Right kidney (tissue), 1 donor: Measurements from ENCODE around the gene KCNJ12.
"Not testable (repeated sequence)": the region's sequence is repeated elsewhere in the genome, so short reads cannot be mapped to it uniquely, and the experiment has no call there.

Experiments used
- DNase-seq: peaks from one replicate; pipeline ENCODE4 v3.0.0-alpha.2; 2016

KCNJ12 gene

GRCh38 chr17:21421421-21422310, 45.5 kb downstream of the KCNJ12 start:
- DNase-seq, result not testable (repeated sequence)

- DNase-seq, result not testable (repeated sequence)
Measured at GRCh38 chr17:21422311-21423189, 46.4 kb downstream of the KCNJ12 start.

GRCh38 chr17:21423190-21423493, 47.0 kb downstream of the KCNJ12 start:
- not testable (repeated sequence) for DNase-seq

- DNase-seq, result not testable (repeated sequence)
Measured at GRCh38 chr17:21424697-21425096, 48.5 kb downstream of the KCNJ12 start.

- no peak for DNase-seq
Measured at GRCh38 chr17:21425321-21425720, 49.2 kb downstream of the KCNJ12 start.

- DNase-seq, result no peak
Measured at GRCh38 chr17:21425736-21426135, 49.6 kb downstream of the KCNJ12 start.

- not testable (repeated sequence) for DNase-seq
Measured at GRCh38 chr17:21426246-21426645, 50.1 kb downstream of the KCNJ12 start.

GRCh38 chr17:21426876-21427275, 50.7 kb downstream of the KCNJ12 start:
- not testable (repeated sequence) for DNase-seq

- not testable (repeated sequence) for DNase-seq
Measured at GRCh38 chr17:21427727-21428126, 51.6 kb downstream of the KCNJ12 start.

GRCh38 chr17:21428752-21429424, 52.7 kb downstream of the KCNJ12 start:
- not testable (repeated sequence) for DNase-seq

- not testable (repeated sequence) for DNase-seq
Measured at GRCh38 chr17:21429921-21430628, 53.9 kb downstream of the KCNJ12 start.

GRCh38 chr17:21433971-21434370, 57.8 kb downstream of the KCNJ12 start:
- not testable (repeated sequence) for DNase-seq

GRCh38 chr17:21434976-21435375, 58.8 kb downstream of the KCNJ12 start:
- not testable (repeated sequence) for DNase-seq

- DNase-seq, result not testable (repeated sequence)
Measured at GRCh38 chr17:21436481-21436880, 60.3 kb downstream of the KCNJ12 start.

- DNase-seq, result not testable (repeated sequence)
Measured at GRCh38 chr17:21436883-21437836, 61.0 kb downstream of the KCNJ12 start.

GRCh38 chr17:21438316-21439014, 62.3 kb downstream of the KCNJ12 start:
- not testable (repeated sequence) for DNase-seq

- DNase-seq, result not testable (repeated sequence)
Measured at GRCh38 chr17:21439015-21439336, 62.8 kb downstream of the KCNJ12 start.

GRCh38 chr17:21445091-21445650, 69.0 kb downstream of the KCNJ12 start:
- no peak for DNase-seq

GRCh38 chr17:21447552-21447951, 71.4 kb downstream of the KCNJ12 start:
- DNase-seq, result not testable (repeated sequence)

GRCh38 chr17:21449891-21450290, 73.7 kb downstream of the KCNJ12 start:
- not testable (repeated sequence) for DNase-seq
